RCC 7860 (cell line): ENCODE data around the gene ANO2.

Source experiments
- DNase-seq: peaks from one replicate; pipeline ENCODE4 v3.0.0-alpha.2; 2015; ENCODE audit warnings: low spot score
- FAIRE-seq: peaks from 2 replicates; lab custom pipeline; 2012; peaks lifted over from hg19 to GRCh38; lab: Jason Lieb, UNC

The ANO2 gene

GRCh38 chr12:5588591-5588990 lies 356.5 kb downstream of the ANO2 start:
- no peak for FAIRE-seq
- no peak for DNase-seq

DNA sequence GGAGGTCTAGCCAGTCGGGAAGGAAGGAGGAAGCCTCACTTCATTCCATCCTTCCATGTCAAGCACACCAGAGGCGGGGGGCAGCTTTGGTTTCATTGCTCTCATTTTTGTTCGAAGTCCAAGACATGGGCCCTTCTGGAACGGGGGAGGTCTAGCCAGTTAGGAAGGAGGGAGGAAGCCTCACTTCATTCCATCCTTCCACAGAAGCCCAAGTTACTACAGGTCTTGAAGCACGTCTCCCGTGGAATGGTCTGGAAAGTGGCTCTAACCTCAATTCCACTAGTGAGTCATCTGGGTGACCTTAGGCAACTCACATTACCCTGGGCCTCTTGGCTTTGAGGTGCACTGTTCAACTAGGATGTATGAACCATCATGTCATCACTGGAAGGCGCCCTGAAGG lies 356.9 kb downstream of the ANO2 start:
- FAIRE-seq (peak; percentile 71), DNase-seq (peak; percentile 68)

- FAIRE-seq (no peak), DNase-seq (no peak)
Measured at GRCh38 chr12:5587711-5588121, 357.3 kb downstream of the ANO2 start.

DNA sequence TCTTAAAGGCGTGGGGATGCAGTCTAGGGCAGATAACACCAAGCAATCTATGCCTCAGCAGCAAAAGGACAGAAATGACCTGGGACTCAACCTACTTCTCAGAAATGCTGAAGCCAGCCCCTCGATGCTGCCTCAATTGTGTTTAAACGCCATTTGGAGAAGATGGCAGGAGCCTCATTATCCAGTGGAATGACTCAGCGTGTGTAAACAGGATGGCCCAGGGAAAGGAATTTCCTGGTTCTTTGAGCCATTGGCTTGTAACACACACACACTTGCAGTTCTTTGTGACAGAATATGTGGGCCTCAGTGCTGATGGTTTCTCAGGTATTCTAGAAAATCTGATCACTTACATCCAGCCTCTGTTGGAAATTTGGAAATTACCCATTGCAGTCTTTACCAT lies 358.9 kb downstream of the ANO2 start:
- peak; percentile 57 for DNase-seq
- peak; percentile 74 for FAIRE-seq

GRCh38 chr12:5585178-5585577 lies 359.9 kb downstream of the ANO2 start:
- DNase-seq: no peak

GRCh38 chr12:5584412-5585175 lies 360.5 kb downstream of the ANO2 start:
- no peak for FAIRE-seq

More at GRCh38 chr12:5585178-5585577, 359.9 kb downstream of the ANO2 start:
- FAIRE-seq: no peak

GRCh38 chr12:5582541-5582940 lies 362.5 kb downstream of the ANO2 start:
- FAIRE-seq (no peak), DNase-seq (no peak)

More at GRCh38 chr12:5584412-5585175, 360.5 kb downstream of the ANO2 start:
- no peak for DNase-seq

DNA sequence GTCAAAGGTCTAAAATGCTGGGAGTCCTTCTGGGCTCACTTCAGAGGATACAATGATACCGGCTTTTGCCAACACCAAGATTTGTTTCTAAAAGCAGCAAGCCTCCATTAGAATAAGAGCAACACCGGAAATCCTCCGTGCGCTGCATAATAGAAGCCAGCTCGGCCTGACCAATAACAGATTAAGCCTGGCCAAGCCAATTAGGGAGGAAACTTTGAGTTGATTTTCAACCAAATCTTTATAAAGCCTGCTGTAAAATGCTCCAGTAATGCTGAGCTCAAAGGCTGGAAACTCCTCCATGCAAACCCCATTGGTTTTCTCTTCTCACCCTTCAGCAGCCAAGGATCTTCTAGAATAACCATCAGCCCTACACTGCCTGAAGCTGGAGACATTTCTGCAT lies 363.0 kb downstream of the ANO2 start:
- no peak for DNase-seq
- FAIRE-seq: no peak

DNA sequence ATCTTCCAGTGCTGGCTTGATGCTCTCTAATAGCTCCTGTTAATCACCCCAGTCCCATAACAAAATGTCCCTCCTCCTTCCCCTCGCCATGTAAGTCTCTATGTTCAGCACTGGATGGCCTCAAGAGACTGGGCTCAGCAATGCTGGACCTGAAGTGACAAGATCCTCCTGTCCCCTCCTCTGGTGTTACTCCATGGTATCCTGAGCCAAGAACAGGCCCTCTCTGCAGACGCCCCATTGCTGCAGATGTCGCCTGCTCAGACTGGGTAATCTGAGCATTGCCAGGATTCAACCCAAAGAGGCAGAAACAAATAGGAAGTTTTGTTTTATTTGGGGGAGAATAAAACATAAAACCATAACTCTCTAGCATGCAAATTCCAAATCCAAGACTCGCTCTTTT lies 363.4 kb downstream of the ANO2 start:
- DNase-seq (no peak), FAIRE-seq (no peak)

DNA sequence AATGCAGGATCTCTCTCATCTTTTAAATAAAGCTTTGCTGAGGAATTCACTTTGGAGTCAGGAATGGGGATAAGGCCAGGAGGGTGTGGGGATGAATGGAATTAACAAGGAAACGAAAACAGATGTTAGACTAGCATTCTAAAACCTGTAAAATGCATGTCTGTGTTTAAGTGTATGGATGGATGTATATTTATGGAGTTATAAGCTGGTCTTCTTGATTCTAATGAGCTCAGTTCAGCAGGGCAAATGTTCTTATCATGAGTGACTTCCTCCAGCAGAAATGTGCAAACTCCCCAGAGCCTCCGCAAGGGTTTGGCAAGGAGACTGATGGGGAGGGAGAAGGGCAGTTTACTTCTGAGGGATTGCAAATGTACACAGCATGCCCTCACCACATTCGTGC lies 364.0 kb downstream of the ANO2 start:
- FAIRE-seq: no peak
- no peak for DNase-seq

DNA sequence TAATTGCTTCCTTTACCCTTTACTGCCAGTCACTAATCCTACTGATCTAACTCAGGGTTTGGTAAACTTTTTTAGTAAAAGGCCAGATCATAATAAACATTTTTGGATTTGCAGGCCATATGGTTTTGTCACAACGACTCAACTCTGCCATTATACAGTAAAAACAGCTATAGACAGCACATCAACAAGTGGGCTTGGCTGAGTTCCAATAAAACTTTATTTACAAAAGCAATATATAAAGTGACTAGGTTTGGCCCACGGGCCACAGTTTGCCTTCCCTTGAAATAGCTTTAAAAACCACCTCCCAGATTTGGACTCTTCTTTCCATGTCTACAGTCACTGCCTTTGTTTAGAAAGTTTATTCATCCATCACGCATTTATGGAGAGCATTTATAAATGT lies 366.3 kb downstream of the ANO2 start:
- DNase-seq: no peak
- FAIRE-seq: no peak

GRCh38 chr12:5577741-5578140 lies 367.3 kb downstream of the ANO2 start:
- DNase-seq: no peak
- no peak for FAIRE-seq

DNA sequence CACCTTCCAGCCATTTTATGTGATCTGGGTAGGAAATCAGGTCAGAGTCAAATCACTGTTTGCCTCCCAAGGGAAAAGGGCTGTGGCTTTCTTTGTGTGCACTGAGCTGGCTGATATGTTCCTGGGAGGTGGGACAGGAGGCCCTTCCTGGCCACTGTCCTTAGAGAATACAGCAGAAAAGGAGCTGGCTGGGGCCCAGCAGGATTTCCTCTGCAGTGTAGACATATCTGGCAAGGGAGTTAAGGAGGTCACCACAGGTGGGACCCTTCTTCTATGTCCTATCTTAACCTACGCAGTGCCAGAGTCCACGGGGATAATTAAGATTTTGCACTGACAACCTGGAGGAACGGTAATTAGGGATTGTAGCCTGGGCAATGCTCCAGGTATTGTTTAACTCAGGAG lies 367.8 kb downstream of the ANO2 start:
- DNase-seq (no peak), FAIRE-seq (no peak)

GRCh38 chr12:5575987-5576386 lies 369.1 kb downstream of the ANO2 start:
- no peak for FAIRE-seq

GRCh38 chr12:5575232-5575631 lies 369.8 kb downstream of the ANO2 start:
- DNase-seq: no peak

More at GRCh38 chr12:5575987-5576386, 369.1 kb downstream of the ANO2 start:
- no peak for DNase-seq

DNA sequence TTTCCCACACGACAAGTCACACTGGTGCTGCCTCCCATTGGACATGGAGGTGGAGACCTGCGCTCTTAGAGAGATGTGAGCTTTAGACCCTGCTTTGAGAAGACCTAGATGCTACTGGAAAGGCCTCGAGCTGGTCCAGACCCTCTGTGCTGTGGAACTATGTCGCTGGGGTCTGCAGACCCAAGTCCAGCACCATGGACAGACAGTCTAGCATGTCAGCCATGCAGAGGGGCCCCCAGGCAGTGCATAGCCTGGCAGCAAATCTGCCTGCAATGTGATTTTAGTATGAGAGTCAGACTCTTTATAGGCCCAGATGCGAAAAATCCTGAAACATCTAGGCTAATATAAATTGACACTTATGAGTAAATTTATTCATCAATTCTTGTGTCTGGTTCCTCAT lies 371.7 kb downstream of the ANO2 start:
- FAIRE-seq (no peak), DNase-seq (no peak)

More at GRCh38 chr12:5575232-5575631, 369.8 kb downstream of the ANO2 start:
- FAIRE-seq: no peak

- DNase-seq (no peak), FAIRE-seq (no peak)
Measured at GRCh38 chr12:5571115-5571514, 373.9 kb downstream of the ANO2 start.

DNA sequence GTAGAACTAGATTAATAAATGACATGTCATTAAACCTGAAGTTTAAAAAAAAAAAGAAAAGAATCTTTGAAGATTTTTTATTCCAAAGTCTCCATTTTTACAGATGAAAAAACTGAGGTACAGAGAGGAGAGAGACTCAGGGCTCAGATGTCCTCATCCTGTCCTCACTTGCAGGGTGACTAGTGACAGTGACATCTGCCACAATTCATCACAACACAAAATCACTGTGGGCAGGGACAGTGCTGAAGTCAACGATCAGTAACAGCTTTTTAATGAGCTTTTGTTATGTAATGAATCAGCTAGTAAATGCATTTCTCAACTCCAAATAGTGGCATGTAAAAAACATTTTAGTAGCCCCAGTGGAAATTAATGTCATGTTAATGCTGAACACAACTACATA lies 374.6 kb downstream of the ANO2 start:
- no peak for DNase-seq
- no peak for FAIRE-seq

GRCh38 chr12:5568325-5568981 lies 376.6 kb downstream of the ANO2 start:
- DNase-seq (no peak), FAIRE-seq (no peak)

- DNase-seq: no peak
- FAIRE-seq: no peak
Measured at GRCh38 chr12:5567016-5567725, 377.9 kb downstream of the ANO2 start.

- DNase-seq (peak; percentile 36), FAIRE-seq (no peak)
Measured at GRCh38 chr12:5565933-5566599, 379.0 kb downstream of the ANO2 start.
